Cardiac muscle cell (in vitro differentiated cells and primary cell): ENCODE data around the gene RNF44. TPM values are rescaled to one million over a fixed set of nuclear protein-coding genes. Genes with fewer than 3 reads are reported as not detected.

ENCODE experiments used
- DNase-seq, 2 donors: peaks; one replicate each; pipeline versions ENCODE4 v3.0.0 to v3.0.0-alpha.2; 2010 to 2017; ENCODE audit warnings: low read depth in 1 of 2, low spot score in 1 of 2
- H3K27ac ChIP-seq: fragments of 200-600 bp; sonication (generic); 2 replicates; pipeline ENCODE4 v1.5.1; 2016
- H3K27me3 ChIP-seq: fragments of 200-600 bp; sonication (generic); 2 replicates; pipeline ENCODE4 v1.6.0; 2016; ENCODE audit warnings: control low read depth
- H3K36me3 ChIP-seq: fragments of 200-600 bp; sonication (generic); 2 replicates; pipeline ENCODE4 v1.5.1; 2016; ENCODE audit warnings: control low read depth
- H3K4me1 ChIP-seq: fragments of 200-600 bp; sonication (generic); 2 replicates; pipeline ENCODE4 v1.8.1; 2017; ENCODE audit warnings: low read depth, mild to moderate bottlenecking, mixed run types
- H3K4me3 ChIP-seq: fragments of 200-600 bp; sonication (generic); 2 replicates; pipeline ENCODE4 v1.5.1; 2016; ENCODE audit warnings: mild to moderate bottlenecking
- H3K9me3 ChIP-seq: fragments of 200-600 bp; sonication (generic); 2 replicates; pipeline ENCODE4 v1.5.1; 2017; ENCODE audit warnings: low read depth, mild to moderate bottlenecking, control low read depth
- polyA plus RNA-seq: library from polyadenylated mRNA; unstranded; fragments of >200 nt; fragmentation: Nextera tagmentation; extraction: Ambion mirVana; gene quantifications from 2 replicates; pipeline ENCODE4 v1.2.1, GENCODE V29; 2016
- total RNA-seq: library from RNA; depleted of rRNA; stranded (reverse); fragments of >200 nt; gene quantifications from 2 replicates; pipeline ENCODE4 v1.2.3, GENCODE V29; 2016
- TF ChIP-seq, protein P1 (sequence below): IDR thresholded peaks from 2 replicates; pipeline ENCODE4 v1.5.1; 2012; ENCODE audit warnings: low read depth, mild to moderate bottlenecking, low read length

Gene RNF44
- total and polyA plus RNA-seq, 2 experiments from 2014 or later = 16.1 to 77.6 TPM

GRCh38 chr5:176545388-176545736 is 8.2 kb upstream of the RNF44 start:
- peaks cover 10% of the 10 kb centered on the region for H3K4me1 ChIP-seq

GRCh38 chr5:176543428-176544182 is 6.4 kb upstream of the RNF44 start:
- DNase-seq = peak; percentile 53 to 82
- H3K4me1 ChIP-seq = peaks cover 6% of the 10 kb centered on the region
- TF ChIP-seq, protein P1, sequence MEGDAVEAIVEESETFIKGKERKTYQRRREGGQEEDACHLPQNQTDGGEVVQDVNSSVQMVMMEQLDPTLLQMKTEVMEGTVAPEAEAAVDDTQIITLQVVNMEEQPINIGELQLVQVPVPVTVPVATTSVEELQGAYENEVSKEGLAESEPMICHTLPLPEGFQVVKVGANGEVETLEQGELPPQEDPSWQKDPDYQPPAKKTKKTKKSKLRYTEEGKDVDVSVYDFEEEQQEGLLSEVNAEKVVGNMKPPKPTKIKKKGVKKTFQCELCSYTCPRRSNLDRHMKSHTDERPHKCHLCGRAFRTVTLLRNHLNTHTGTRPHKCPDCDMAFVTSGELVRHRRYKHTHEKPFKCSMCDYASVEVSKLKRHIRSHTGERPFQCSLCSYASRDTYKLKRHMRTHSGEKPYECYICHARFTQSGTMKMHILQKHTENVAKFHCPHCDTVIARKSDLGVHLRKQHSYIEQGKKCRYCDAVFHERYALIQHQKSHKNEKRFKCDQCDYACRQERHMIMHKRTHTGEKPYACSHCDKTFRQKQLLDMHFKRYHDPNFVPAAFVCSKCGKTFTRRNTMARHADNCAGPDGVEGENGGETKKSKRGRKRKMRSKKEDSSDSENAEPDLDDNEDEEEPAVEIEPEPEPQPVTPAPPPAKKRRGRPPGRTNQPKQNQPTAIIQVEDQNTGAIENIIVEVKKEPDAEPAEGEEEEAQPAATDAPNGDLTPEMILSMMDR = no peak
- H3K36me3 ChIP-seq = no peaks in the 10 kb centered on the region
- peak overlapping the region; percentile 48 for H3K4me3 ChIP-seq
- H3K27ac ChIP-seq = peak overlapping the region; percentile 2
- no peaks in the 10 kb centered on the region for H3K27me3 ChIP-seq
- H3K9me3 ChIP-seq = no peaks in the 10 kb centered on the region

More at GRCh38 chr5:176545388-176545736, 8.2 kb upstream of the RNF44 start:
- no peak overlapping the region for H3K4me3 ChIP-seq
- no peaks in the 10 kb centered on the region for H3K27me3 ChIP-seq
- no peak for DNase-seq
- no peak overlapping the region for H3K27ac ChIP-seq
- no peaks in the 10 kb centered on the region for H3K36me3 ChIP-seq
- TF ChIP-seq, protein P1 = no peak
- H3K9me3 ChIP-seq = no peaks in the 10 kb centered on the region

DNA sequence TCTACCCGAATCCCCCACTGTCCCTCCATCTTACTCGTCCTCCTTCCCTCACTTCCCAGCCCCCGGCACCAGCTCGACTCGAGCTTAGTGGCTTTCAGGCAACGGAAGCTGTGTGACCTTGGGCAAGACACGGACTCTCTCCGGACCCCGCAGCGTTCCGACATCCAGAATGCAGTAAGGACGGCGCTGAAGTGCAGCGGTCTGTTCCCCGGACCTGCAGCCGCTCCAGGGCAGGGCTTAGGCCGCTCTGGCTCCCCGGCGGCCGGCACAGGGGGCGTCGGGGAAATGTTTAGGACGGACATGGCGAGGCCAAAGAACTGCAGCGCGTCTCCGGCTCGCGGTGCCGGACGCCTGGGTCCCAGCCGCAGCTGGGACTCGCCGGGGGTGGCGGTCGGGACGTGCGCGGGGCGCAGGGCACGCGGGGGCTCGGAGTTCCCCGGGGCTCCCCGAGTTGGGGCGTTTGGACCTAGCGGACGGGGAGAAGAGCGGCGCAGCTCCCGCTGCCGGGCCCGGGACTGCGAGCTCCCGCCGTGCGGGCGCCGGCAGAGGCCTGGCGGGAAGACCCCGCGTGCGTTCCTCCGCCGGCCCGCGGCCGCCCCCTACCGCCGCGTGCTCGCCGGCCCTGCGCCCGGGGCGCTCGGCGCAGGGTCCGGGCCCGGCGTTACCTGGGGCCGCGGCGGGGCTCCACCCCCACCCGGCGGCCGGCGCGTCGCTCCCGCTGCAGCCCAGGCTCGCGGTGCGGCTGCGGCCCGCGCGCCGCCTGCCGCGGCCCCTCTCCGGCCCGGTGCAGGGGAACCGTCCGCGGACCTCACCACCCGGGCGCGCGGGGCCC is 5.6 kb upstream of the RNF44 start:
- peaks cover 11% of the 10 kb centered on the region for H3K4me1 ChIP-seq
- H3K9me3 ChIP-seq = no peaks in the 10 kb centered on the region
- no peaks in the 10 kb centered on the region for H3K27me3 ChIP-seq
- peak; percentile 35 to 79 for DNase-seq
- peak overlapping the region; percentile 70 for H3K27ac ChIP-seq
- TF ChIP-seq, protein P1 = no peak
- H3K4me3 ChIP-seq = peak overlapping the region; percentile 74
- H3K36me3 ChIP-seq = no peaks in the 10 kb centered on the region

GRCh38 chr5:176542135-176542595 is 5.0 kb upstream of the RNF44 start:
- TF ChIP-seq, protein P1 = no peak
- H3K4me1 ChIP-seq = peaks cover 11% of the 10 kb centered on the region
- H3K36me3 ChIP-seq = no peaks in the 10 kb centered on the region
- peak overlapping the region; percentile 27 for H3K27ac ChIP-seq
- H3K27me3 ChIP-seq = no peaks in the 10 kb centered on the region
- peak overlapping the region; percentile 74 for H3K4me3 ChIP-seq
- DNase-seq = no peak
- no peaks in the 10 kb centered on the region for H3K9me3 ChIP-seq

DNA sequence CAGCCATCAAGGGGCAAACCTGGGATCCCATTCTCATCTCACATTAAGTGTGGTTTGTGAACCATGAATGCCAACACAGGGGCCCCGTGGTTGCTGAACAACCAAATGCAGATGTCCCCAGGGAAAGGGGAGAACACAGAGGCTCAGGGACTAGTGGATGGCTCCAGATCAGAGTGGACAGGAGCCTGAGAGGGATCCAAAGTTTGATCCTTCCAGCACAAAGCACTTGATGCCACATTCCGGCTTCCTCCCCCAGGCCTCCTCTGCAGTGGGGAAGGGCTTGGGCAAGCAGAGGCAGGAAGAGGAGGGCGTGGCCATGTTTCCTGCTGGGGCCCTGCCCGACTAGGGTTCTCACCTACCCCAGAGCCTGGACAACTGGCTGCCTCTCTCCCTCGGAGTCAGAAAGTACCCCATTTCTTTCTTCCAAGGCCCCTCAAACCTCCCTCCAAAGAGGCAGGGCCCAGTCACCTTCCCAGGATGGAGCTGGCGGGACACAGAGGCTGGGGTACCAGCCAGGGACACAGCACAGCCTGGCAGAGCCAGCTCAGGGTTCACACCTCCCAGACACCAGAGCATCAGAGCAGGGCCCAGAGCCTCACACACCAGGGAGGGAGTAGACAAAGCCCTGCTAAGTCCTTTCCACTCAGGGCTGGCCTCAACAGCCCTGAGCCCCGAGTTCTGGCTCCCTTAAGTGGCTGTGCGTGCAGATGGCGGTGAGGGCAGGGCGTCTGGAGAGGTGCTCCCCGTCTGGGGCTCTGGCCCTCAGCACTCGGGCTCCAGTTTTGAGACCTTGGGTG is 4.3 kb upstream of the RNF44 start:
- TF ChIP-seq, protein P1 = no peak

More for the DNA sequence above, 4.3 kb upstream of the RNF44 start:
- Histone ChIP-seq H3K9me3 (no peaks in the 10 kb centered on the region), H3K27me3 (no peaks in the 10 kb centered on the region), H3K27ac (peak overlapping the region; percentile 27), H3K4me3 (no peak overlapping the region), H3K4me1 (peaks cover 11% of the 10 kb centered on the region), H3K36me3 (no peaks in the 10 kb centered on the region)
- DNase-seq = peak; percentile 64 to 73
